T-helper 22 cell (primary cell): ENCODE measurements around the gene GRM8.

Experiments
- DNase-seq: peaks from one replicate; pipeline ENCODE4 v3.0.0-alpha.2; 2020; ENCODE audit warnings: low read depth

Gene GRM8

DNA sequence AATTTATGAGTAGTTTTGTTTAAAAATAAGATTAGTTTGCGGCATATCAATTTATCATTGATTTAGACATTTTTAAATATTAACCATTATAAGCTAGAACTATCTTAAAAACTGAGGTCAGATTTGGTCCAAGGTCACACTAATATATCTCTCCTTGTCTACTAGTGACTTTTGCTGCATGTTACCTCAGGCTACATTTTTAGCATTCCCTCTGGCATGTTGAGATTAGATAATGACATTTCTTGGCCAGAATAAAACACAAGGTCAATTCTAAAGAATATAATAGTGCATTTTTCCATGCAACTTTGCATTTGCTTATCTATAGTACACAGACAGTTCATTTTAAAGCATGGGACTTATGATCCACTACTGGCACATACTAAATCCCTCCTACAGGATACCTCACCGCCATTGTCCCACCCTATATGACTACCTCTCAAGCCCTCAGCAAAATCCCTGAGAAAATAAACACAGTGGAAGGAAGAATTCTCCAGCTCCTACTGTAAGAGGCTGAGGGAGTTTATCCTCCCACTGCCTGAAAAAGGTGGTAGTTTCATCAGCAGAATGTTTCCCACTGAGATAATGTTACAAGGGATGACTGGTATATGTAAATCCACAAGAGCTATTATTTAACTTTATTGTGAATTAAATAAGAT, 816.4 kb downstream of the GRM8 start:
- DNase-seq: no peak

DNA sequence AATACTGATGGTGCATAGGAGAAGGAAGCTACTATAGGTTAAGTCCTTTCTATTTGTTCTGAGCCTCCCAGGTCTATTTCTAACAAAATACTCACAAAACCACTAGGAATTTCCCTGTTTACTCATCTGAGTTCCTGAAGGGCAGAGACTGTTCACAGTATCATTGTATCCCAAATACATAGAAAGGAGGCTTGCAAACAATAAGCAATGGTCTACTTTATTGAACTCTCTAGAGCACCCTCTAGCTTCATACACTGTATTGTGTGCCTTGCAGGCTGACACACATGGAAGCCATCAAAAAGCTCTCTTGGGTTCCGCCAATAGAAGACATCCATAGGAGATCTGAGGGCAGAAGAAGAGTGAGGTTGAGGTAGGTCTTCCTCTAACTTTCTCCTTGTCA, 826.1 kb downstream of the GRM8 start:
- DNase-seq: no peak

DNA sequence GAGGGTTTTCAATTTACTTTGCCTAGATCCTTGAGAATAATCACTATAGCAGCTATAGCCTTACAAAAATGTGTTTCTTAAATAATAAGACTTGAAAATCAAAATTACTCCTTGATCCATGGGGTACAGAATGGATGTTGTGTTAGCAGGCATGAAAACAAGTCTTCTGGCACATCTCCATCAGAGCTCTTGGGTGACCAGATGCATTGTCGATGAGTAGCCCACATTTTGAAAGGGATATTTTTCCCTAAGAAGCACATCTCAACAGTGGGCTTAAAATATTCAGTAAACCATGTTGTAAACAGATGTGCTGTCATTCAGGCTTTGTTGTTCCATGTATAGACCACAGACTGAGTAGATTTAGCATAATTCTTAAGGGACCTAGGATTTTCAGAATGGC, 827.8 kb downstream of the GRM8 start:
- no peak for DNase-seq

DNA sequence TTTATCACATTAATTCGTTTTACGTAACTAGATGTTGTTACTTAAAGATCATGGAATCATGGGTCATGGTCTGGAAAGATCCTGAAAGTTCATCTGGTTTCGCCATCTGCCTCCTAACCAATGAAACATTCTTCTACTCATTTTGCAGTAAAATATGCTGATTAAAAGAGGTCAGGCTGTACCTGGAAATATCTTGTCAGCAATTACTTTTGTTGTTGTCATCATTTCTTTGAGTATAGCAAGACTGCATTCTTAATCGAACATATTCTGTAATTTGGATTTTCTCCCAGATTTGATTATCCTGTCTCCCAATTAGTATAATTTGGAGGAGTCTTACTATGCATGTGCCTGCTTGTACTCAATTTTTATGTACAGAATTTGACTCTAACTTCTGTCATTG, 833.7 kb downstream of the GRM8 start:
- DNase-seq: no peak

DNA sequence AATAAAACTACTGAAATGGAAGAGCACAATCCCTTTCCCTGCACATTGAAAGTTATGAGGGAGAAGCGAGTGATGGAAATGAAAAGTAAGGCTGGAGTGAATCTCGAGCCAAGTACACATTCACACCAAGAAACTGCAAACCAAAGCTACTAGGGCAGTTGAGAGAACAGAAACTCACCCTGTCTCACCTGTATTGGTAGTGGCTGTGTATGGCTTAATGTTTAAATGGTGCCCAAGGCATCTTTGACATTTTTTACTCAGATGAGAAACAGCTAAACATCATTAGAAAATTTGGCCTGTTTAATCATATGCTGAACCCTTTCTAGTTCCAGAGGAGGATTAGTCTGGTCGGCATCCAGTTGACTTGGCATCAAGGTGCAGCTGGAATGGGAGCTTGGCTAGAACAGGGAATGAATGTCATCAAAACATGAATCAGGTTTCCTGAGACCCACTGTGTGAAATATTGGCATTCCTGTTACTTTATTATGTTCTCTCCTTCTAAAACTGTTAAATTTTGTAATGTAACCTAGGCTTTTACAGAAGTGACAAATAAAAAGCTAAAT, 840.8 kb downstream of the GRM8 start:
- DNase-seq: no peak

- DNase-seq: no peak
These were observed 841.5 kb downstream of the GRM8 start for GRCh38 chr7:126411032-126411820.

GRCh38 chr7:126403040-126403439, 849.7 kb downstream of the GRM8 start:
- DNase-seq: no peak

- DNase-seq: no peak
These were observed 850.8 kb downstream of the GRM8 start for GRCh38 chr7:126401918-126402317.

DNA sequence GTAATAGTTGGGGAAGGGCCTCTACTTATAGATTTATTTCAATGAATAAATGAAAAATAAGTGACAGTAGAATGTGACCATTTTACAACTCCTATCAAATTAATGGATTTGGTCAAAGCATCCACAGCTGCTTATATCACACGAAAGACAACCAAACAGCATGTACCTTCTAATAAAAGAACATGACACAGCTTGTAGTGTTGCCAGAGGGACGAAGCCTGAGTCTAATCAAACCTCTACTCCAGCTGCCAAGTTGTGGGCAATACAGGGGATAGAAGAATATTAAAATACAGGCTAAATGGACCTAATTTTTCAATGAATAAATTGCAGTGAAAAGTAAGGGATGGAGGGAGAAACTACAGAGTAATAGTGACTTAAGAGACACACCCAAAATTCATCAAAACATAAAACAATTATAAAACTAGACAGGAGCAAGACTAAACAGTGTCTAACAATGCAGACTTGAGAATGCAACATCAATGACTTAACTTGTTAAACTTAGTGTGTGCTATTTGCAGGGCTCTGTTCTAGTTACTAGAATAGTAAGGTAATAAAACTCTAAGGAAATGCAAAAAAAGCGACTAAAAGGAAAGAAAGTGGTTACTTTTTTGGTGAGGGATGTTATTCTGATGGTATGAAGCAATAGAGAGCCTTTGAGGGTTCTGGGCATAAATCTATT, 853.8 kb downstream of the GRM8 start:
- no peak for DNase-seq

DNA sequence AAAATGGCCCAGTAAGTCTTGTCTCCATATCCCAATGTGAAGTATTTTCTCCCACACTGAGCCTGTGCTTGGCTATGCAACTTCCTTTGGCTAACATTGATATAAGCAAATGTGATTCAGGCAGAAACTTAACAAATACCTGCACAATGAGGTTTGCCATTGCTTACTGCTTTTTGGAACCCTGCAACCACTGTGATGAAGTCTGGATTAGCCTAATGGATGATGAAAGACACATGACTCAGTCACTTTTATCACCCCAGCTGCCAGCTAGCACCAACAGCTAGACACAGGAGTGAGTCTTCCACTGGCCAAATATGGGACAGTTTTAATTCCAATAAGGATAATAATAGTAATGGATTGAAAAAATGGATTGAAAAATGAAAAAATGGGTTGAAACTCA, 854.5 kb downstream of the GRM8 start:
- no peak for DNase-seq

GRCh38 chr7:126394406-126394805, 858.3 kb downstream of the GRM8 start:
- no peak for DNase-seq
